DOHH2 (cell line): ENCODE results near the gene NCKIPSD.

Experiments
- EZH2phosphoT487 ChIP-seq: fragments of 200-600 bp; sonication (generic); IDR thresholded peaks from 2 replicates; pipeline ENCODE4 v1.6.1; 2017; ENCODE audit warnings: borderline replicate concordance, mild to moderate bottlenecking, antibody characterized with exemption, low read length, moderate library complexity, mixed read lengths
- TF ChIP-seq, protein P1 (sequence below): fragments of 200-600 bp; sonication (generic); IDR thresholded peaks from one replicate; pipeline ENCODE4 v1.5.1; 2014; ENCODE audit warnings: antibody characterized with exemption, mild to moderate bottlenecking, low read depth, low read length; ENCODE audit not compliant: poor library complexity, severe bottlenecking

DNA sequence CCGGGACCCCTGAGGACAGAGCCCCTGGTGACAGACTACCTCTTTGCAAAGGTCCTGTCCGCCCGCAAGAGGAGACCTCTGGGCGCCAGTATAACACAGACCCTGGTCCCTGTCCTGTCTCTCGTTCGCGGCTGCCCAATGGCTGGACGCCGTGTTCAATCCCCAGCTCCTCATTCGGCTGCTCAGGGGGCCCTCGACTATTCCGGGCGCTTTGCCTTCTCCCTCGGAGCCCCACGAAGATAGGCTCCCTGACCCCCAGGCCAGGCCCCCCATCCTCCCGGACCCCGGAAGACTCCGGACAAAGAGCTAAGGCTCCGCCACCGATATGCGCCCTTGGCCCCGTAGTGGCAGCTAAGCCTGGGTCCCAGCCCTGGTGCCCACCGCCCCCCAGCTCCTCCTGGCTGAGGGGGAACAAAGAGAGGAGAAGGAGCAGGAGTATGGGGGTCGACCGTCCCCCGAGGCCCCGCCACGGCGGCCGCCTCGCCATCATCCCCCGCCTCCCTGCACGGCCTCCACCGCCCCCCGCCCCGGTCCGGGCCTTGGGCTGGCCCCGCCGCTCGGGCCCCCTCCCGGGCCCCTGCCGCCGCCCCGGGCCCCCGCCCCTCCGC is 23.5 kb downstream of the NCKIPSD start:
- TF ChIP-seq, protein P1, sequence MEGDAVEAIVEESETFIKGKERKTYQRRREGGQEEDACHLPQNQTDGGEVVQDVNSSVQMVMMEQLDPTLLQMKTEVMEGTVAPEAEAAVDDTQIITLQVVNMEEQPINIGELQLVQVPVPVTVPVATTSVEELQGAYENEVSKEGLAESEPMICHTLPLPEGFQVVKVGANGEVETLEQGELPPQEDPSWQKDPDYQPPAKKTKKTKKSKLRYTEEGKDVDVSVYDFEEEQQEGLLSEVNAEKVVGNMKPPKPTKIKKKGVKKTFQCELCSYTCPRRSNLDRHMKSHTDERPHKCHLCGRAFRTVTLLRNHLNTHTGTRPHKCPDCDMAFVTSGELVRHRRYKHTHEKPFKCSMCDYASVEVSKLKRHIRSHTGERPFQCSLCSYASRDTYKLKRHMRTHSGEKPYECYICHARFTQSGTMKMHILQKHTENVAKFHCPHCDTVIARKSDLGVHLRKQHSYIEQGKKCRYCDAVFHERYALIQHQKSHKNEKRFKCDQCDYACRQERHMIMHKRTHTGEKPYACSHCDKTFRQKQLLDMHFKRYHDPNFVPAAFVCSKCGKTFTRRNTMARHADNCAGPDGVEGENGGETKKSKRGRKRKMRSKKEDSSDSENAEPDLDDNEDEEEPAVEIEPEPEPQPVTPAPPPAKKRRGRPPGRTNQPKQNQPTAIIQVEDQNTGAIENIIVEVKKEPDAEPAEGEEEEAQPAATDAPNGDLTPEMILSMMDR, result no peak
- no peak for TF ChIP-seq EZH2phosphoT487
